ENCODE measurements around the gene PTGER1. TPM values are rescaled to one million over a fixed set of nuclear protein-coding genes. Genes with fewer than 3 reads are reported as not detected.

PTGER1 gene
- total RNA-seq, 1 experiment from 2014 or later, result 2.2 TPM

- DNase-seq (ENCODE audit: low read depth, low spot score), result no peak
- Histone ChIP-seq H3K27ac (ENCODE audit: low read length) (peak overlapping the region; percentile 88), H3K4me3 (ENCODE audit: low read depth in 2 of 2, low read length in 2 of 2) (peak overlapping the region; percentile 66 to 82), H3K4me1 (ENCODE audit: control insufficient read depth, insufficient read depth, low read length) (peaks cover 18% of the 10 kb centered on the region), H3K9me3 (ENCODE audit: control insufficient read depth, insufficient read depth, low read depth, low read length) (no peaks in the 10 kb centered on the region), H3K36me3 (ENCODE audit: control insufficient read depth, insufficient read depth, low read length) (no peaks in the 10 kb centered on the region), H3K27me3 (ENCODE audit: control insufficient read depth, insufficient read depth, low read length) (no peaks in the 10 kb centered on the region)
- in situ Hi-C loops (cut with HindIII; ENCODE audit: low pct_unique_long_range_greater_than_20kb, low sequenced_read_pairs), result no loop called here
- POLR2A ChIA-PET, result no interaction called here
- CTCF ChIA-PET, result interaction anchor here (2.4 kb wide), 1 partner anchor 10 kb away, joined by 10 read pairs; no protein-coding TSS in a partner anchor
- no peak for TF ChIP-seq REST (IDR thresholded peaks at IDR 0.05; ENCODE audit: insufficient read depth in 1 of 2, low read depth in 2 of 2, low read length in 1 of 2)
- no peak for TF ChIP-seq TCF7L2 (IDR thresholded peaks at IDR 0.05; ENCODE audit: low read depth, low read length)
- no peak for TF ChIP-seq SIN3A (IDR thresholded peaks at IDR 0.05; ENCODE audit: borderline replicate concordance, insufficient read depth, low read depth, low read length)
- TF ChIP-seq CTCF (IDR thresholded peaks at IDR 0.05), result no peak
- no peak for TF ChIP-seq POLR2AphosphoS5 (IDR thresholded peaks at IDR 0.05; ENCODE audit: low read depth, low read length)
- BruUV-seq (replicated peaks), result no TSS peak
- peak; percentile 4 for ATAC-seq
- intact Hi-C loops (cut with micrococcal nuclease; ENCODE audit: unreplicated experiment), result no loop called here
Observed at GRCh38 chr19:14495672-14496028, 20.5 kb upstream of the PTGER1 start.

GRCh38 chr19:14494910-14495671 lies 19.9 kb upstream of the PTGER1 start:
- no peaks in the 10 kb centered on the region for H3K27me3 ChIP-seq (ENCODE audit: control insufficient read depth, insufficient read depth, low read length)
- H3K9me3 ChIP-seq (ENCODE audit: control insufficient read depth, insufficient read depth, low read depth, low read length), result no peaks in the 10 kb centered on the region
- ATAC-seq (no peak), DNase-seq (ENCODE audit: low read depth, low spot score) (no peak)
- TF ChIP-seq REST (IDR thresholded peaks at IDR 0.05; ENCODE audit: insufficient read depth in 1 of 2, low read depth in 2 of 2, low read length in 1 of 2) (no peak), SIN3A (IDR thresholded peaks at IDR 0.05; ENCODE audit: borderline replicate concordance, insufficient read depth, low read depth, low read length) (no peak), TCF7L2 (IDR thresholded peaks at IDR 0.05; ENCODE audit: low read depth, low read length) (no peak), CTCF (IDR thresholded peaks at IDR 0.05) (no peak), POLR2AphosphoS5 (IDR thresholded peaks at IDR 0.05; ENCODE audit: low read depth, low read length) (no peak)
- H3K36me3 ChIP-seq (ENCODE audit: control insufficient read depth, insufficient read depth, low read length), result no peaks in the 10 kb centered on the region
- CTCF ChIA-PET, result interaction anchor here (2.4 kb wide), 1 partner anchor 11 kb away, joined by 10 read pairs; no protein-coding TSS in a partner anchor
- in situ Hi-C loops (cut with HindIII; ENCODE audit: low pct_unique_long_range_greater_than_20kb, low sequenced_read_pairs) (no loop called here), intact Hi-C loops (cut with micrococcal nuclease; ENCODE audit: unreplicated experiment) (no loop called here)
- H3K27ac ChIP-seq (ENCODE audit: low read length), result peak overlapping the region; percentile 88
- no TSS peak for BruUV-seq (replicated peaks)
- H3K4me3 ChIP-seq (ENCODE audit: low read depth in 2 of 2, low read length in 2 of 2), result peak overlapping the region; percentile 66 to 82
- peaks cover 18% of the 10 kb centered on the region for H3K4me1 ChIP-seq (ENCODE audit: control insufficient read depth, insufficient read depth, low read length)
- POLR2A ChIA-PET, result no interaction called here
